ENCODE data around the gene TIPARP. TPM values are rescaled to one million over a fixed set of nuclear protein-coding genes. Genes with fewer than 3 reads are reported as not detected.

Gene TIPARP
- total RNA-seq, 4 donors from 2014 or later: 27.7 to 287 (median 98.7) TPM

DNA sequence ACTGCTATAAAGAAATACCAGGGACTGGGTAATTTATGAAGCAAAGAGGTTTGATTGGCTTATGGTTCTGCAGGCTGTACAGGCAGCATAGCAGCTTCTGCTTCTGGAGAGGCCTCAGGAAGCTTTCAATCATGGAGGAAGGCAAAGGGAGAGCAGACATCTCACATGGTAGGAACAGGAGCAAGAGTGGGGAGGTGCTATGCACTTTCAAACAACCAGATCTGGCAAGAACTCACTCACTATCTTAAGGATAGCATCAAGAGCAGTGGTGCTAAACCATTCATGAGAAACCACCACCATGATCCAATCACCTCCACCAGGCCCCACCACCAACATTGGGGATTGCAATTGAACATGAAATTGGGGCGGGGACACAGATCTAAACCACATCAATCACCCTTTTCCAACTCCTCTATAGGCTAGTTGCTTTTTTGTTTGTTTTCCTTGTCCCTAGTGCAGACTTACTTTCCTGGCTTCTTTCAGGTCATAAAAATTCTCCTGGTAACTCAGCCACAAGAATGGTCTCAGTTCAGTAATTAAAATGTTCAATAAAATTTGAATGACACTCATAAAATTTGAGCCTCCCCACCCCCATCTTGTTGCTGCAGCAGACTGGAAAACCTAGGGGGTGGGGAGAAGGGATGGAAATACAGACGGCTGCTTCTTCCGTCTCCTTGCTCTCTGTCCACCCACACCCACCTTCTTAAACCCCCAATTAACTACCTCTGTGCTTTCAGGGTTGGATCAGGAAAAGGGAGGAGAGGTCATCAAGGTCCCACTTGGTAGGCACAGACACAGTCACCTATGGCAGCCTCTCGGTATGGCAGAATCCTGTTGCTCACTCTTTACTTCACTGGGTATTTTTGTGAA lies 16.3 kb upstream of the TIPARP start:
- TF ChIP-seq, protein P1, sequence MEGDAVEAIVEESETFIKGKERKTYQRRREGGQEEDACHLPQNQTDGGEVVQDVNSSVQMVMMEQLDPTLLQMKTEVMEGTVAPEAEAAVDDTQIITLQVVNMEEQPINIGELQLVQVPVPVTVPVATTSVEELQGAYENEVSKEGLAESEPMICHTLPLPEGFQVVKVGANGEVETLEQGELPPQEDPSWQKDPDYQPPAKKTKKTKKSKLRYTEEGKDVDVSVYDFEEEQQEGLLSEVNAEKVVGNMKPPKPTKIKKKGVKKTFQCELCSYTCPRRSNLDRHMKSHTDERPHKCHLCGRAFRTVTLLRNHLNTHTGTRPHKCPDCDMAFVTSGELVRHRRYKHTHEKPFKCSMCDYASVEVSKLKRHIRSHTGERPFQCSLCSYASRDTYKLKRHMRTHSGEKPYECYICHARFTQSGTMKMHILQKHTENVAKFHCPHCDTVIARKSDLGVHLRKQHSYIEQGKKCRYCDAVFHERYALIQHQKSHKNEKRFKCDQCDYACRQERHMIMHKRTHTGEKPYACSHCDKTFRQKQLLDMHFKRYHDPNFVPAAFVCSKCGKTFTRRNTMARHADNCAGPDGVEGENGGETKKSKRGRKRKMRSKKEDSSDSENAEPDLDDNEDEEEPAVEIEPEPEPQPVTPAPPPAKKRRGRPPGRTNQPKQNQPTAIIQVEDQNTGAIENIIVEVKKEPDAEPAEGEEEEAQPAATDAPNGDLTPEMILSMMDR (IDR thresholded peaks at IDR 0.05): no peak
- DNase-seq (ENCODE audit: low spot score) (no peak), ATAC-seq (ENCODE audit: low FRiP score) (no peak)

DNA sequence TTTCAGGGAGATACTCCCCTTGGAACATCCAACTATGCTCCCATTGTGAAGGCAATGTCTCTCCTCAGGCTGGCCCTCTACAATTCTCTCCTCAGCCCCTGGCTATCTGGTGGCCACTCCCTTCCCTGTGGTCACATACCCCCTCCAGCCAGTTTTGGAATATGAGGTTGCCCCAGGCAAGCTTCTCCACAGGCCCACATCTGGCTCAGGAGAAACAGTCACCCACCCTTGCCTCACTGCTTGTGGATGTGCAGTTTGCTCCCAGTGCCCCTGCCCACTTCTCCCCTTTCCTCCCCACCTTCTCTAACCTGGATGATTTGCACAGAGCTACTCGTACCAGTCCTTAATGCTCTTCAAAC lies 15.7 kb upstream of the TIPARP start:
- TF ChIP-seq, protein P1 (IDR thresholded peaks at IDR 0.05): no peak
- ATAC-seq (ENCODE audit: low FRiP score) (no peak), DNase-seq (ENCODE audit: low spot score) (no peak)

DNA sequence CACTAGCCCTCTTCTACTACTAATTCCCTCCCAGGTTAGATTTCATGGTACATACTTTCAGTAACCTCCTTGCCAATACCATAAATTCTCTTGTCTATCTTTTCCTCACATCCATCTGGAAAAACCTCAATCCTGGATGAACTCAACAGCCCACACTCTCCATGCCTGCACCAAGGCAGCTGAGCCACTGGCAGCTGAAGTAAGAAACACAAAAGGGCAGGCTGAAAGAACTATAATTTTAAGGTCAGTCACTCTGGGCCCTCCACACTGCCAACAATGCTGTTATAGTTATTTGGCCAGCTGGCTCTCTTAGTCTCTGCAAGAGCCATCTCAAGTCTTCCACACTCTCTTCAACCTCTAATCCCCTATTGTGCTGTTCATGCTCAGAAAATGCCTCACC lies 15.1 kb upstream of the TIPARP start:
- ATAC-seq (ENCODE audit: low FRiP score): no peak
- no peak for DNase-seq (ENCODE audit: low spot score)
- TF ChIP-seq, protein P1 (IDR thresholded peaks at IDR 0.05): no peak

DNA sequence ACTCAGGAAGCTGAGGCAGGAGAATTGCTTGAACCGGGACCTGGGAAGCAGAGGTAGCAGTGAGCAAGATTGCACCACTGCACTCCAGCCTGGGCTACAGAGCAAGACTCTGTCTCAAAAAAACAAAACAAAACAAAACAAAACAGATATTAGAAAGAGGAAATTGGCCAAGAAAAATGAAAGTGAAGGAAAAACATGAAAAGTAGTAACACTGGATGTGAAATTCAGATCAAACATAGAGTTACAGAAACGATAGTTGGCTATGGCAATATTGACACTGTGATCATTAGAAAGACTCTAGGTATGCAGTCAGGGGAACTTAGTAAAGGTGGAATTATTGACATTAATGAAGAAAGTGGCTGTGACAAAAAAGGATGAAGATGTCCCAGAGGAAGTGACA lies 13.2 kb upstream of the TIPARP start:
- DNase-seq (ENCODE audit: low spot score) (no peak), ATAC-seq (ENCODE audit: low FRiP score) (no peak)
- TF ChIP-seq, protein P1 (IDR thresholded peaks at IDR 0.05): no peak

DNA sequence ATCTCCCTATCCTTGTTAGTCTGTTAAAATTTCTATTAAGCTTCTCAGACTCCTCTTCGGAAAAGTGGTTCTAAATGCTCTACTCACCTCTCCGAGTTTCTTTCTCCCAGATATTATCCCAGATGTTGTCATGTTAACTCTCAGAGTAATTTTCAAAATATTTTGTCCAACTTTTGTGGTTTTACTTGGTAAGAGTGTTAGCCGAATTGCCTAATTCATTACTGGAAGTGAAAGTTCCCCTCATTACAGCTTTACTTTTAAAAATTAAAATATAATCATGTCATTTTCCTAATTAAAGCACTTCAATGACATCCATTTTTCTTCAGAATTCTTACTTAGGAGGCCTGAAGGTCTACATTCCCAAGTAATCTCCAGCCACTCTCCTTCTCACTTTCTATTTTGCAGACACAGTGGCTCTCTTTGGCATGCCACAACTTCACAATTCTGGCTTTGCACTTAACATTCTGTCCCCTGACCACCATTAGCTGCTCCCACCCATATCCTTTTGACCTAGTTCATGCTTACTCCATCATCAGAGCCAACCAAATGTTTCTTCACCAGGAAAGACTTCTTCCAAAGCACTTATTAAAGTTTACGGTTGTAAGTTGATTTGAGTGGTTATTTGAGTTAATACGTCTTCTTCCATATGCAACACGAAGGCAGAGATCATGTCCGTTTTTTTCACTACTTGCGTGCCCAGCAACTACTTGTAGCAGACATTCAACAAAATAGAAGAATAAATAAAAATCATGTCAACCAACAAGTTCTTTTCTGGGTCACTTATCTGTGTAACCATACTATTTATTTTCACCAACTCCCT lies 10.2 kb upstream of the TIPARP start:
- no peak for DNase-seq (ENCODE audit: low spot score)
- ATAC-seq (ENCODE audit: low FRiP score): no peak
- TF ChIP-seq, protein P1 (IDR thresholded peaks at IDR 0.05): no peak

DNA sequence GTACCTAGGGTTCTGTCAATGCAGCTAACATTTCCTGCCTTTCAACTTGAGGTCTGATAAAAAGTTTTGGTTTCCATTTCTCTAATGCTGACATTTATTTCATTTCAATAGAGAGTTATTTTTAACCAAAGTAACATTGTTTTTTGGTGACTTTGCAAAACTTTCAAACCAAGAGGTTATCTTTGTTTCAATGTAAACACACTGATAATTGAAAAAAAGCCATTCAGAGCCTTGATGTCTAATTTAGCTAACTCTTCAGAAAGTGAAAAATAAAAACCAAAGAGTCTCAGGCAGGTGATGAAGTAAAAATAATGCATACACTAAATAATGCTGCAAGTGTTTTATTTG lies 9.6 kb upstream of the TIPARP start:
- TF ChIP-seq, protein P1 (IDR thresholded peaks at IDR 0.05): no peak
- ATAC-seq (ENCODE audit: low FRiP score): no peak
- DNase-seq (ENCODE audit: low spot score): no peak
